OCI-LY7 (cell line): Measurements from ENCODE around the gene KCTD3. TPM values are rescaled to one million over a fixed set of nuclear protein-coding genes. Genes with fewer than 3 reads are reported as not detected.

Source experiments
- BruUV-seq: library from RNA; stranded (reverse); fragments of 400-500 nt; replicated peaks from 2 replicates; lab custom pipeline; 2021; lab: Mats Ljungman, UMichigan
- CTCF ChIA-PET: fragments of 300-600 bp; sonication (Branson Sonifier 250); formaldehyde crosslinking; loops from one replicate; lab custom pipeline; 2022; ENCODE audit warnings: antibody characterized with exemption; ENCODE audit not compliant: unreplicated experiment; lab: Charles Lee
- POLR2A ChIA-PET: fragments of 300-600 bp; sonication (Branson Sonifier 250); formaldehyde crosslinking; loops from one replicate; lab custom pipeline; 2022; ENCODE audit warnings: antibody characterized with exemption; lab: Charles Lee
- DNase-seq: peaks from one replicate; pipeline ENCODE4 v3.0.0-alpha.2; 2015; ENCODE audit warnings: low spot score
- H2AFZ ChIP-seq: fragments of 200-600 bp; sonication (generic), shearing (Covaris generic); 2 replicates; pipeline ENCODE4 v1.6.1; 2014; ENCODE audit warnings: mild to moderate bottlenecking, antibody characterized with exemption, low read length, moderate library complexity
- H3K27ac ChIP-seq: fragments of 200-600 bp; sonication (generic); 2 replicates; pipeline ENCODE4 v1.5.1; 2014; ENCODE audit warnings: mixed run types, low read depth, mild to moderate bottlenecking, moderate library complexity, low read length, inconsistent platforms; ENCODE audit not compliant: poor library complexity, severe bottlenecking
- H3K36me3 ChIP-seq: fragments of 200-600 bp; sonication (generic); 2 replicates; pipeline ENCODE4 v1.6.1; 2014; ENCODE audit warnings: mild to moderate bottlenecking, antibody characterized with exemption, low read length, moderate library complexity, mixed read lengths; ENCODE audit not compliant: insufficient read depth
- H3K4me1 ChIP-seq: fragments of 200-600 bp; sonication (generic); 2 replicates; pipeline ENCODE4 v1.5.1; 2014; ENCODE audit warnings: mild to moderate bottlenecking, low read length; ENCODE audit not compliant: insufficient read depth, poor library complexity, severe bottlenecking
- H3K4me2 ChIP-seq: fragments of 200-600 bp; sonication (generic); 2 replicates; pipeline ENCODE4 v1.6.1; 2014; ENCODE audit warnings: mild to moderate bottlenecking, low read length
- H3K4me3 ChIP-seq: fragments of 200-600 bp; sonication (generic); 2 replicates; pipeline ENCODE4 v1.5.1; 2014; ENCODE audit warnings: mild to moderate bottlenecking, low read depth, low read length; ENCODE audit not compliant: poor library complexity, severe bottlenecking
- H3K79me2 ChIP-seq: fragments of 200-600 bp; sonication (generic); 2 replicates; pipeline ENCODE4 v1.6.1; 2016; ENCODE audit warnings: low read depth, mild to moderate bottlenecking, low read length, moderate library complexity, mixed read lengths; ENCODE audit not compliant: insufficient read depth
- H3K9me2 ChIP-seq: fragments of 200-600 bp; sonication (generic); 2 replicates; pipeline ENCODE4 v1.6.1; 2016; ENCODE audit warnings: mild to moderate bottlenecking, low read length, mixed read lengths; ENCODE audit not compliant: insufficient read depth
- H3K9me3 ChIP-seq: fragments of 200-600 bp; sonication (generic); 2 replicates; pipeline ENCODE4 v1.6.1; 2014; ENCODE audit warnings: mild to moderate bottlenecking, mixed run types, low read length, mixed read lengths
- H4K20me1 ChIP-seq: fragments of 200-600 bp; sonication (generic); 2 replicates; pipeline ENCODE4 v1.6.1; 2014; ENCODE audit warnings: mild to moderate bottlenecking, antibody characterized with exemption, low read length, moderate library complexity, mixed read lengths; ENCODE audit not compliant: insufficient read depth
- CTCF ChIP-seq: fragments of 200-600 bp; sonication (generic); conservative IDR thresholded peaks from 2 replicates; pipeline ENCODE4 v1.5.1; 2014; ENCODE audit warnings: mild to moderate bottlenecking, antibody characterized with exemption, low read length, moderate library complexity, mixed read lengths
- EZH2phosphoT487 ChIP-seq: fragments of 200-600 bp; sonication (generic); IDR thresholded peaks from 2 replicates; pipeline ENCODE4 v1.6.1; 2018; ENCODE audit warnings: low read depth, borderline replicate concordance, mild to moderate bottlenecking, mixed run types, antibody characterized with exemption, low read length, moderate library complexity, mixed read lengths
- intact Hi-C: fragments of 100-400 bp; cut with micrococcal nuclease; formaldehyde crosslinking; loops from one replicate; pipeline ENCODE4 v1.10.0; 2022; ENCODE audit not compliant: unreplicated experiment
- total RNA-seq, 2 experiments: library from RNA; depleted of rRNA in 1 of 2; stranded (reverse); fragments of >200 nt in 1 of 2; shearing (Covaris generic) in 1 of 2; gene quantifications; 2 replicates each; pipeline ENCODE4 v1.2.3, GENCODE V29; 2014 to 2022

Gene KCTD3
- total RNA-seq, 2 experiments from 2014 or later = 0.13 to 3.4 TPM

GRCh38 chr1:215547011-215547410, 20.1 kb upstream of the KCTD3 start:
- POLR2A ChIA-PET = no interaction called here
- no peak for DNase-seq
- H3K9me3 ChIP-seq = no peaks in the 10 kb centered on the region
- H3K36me3 ChIP-seq = no peaks in the 10 kb centered on the region
- no peak for TF ChIP-seq EZH2phosphoT487
- TF ChIP-seq CTCF = no peak
- no peaks in the 10 kb centered on the region for H4K20me1 ChIP-seq
- no peaks in the 10 kb centered on the region for H3K79me2 ChIP-seq
- no peak overlapping the region for H3K27ac ChIP-seq
- no peak overlapping the region for H2AFZ ChIP-seq
- no peak overlapping the region for H3K4me2 ChIP-seq
- H3K4me1 ChIP-seq = no peaks in the 10 kb centered on the region
- BruUV-seq = no TSS peak
- H3K4me3 ChIP-seq = no peak overlapping the region
- CTCF ChIA-PET = no interaction called here
- H3K9me2 ChIP-seq = no peaks in the 10 kb centered on the region
- intact Hi-C loops = no loop called here

GRCh38 chr1:215551806-215552205, 15.3 kb upstream of the KCTD3 start:
- BruUV-seq = no TSS peak
- Histone ChIP-seq H3K9me2 (no peaks in the 10 kb centered on the region), H4K20me1 (no peaks in the 10 kb centered on the region), H3K9me3 (no peaks in the 10 kb centered on the region), H3K4me1 (no peaks in the 10 kb centered on the region), H3K79me2 (no peaks in the 10 kb centered on the region), H2AFZ (no peak overlapping the region), H3K27ac (no peak overlapping the region), H3K36me3 (no peaks in the 10 kb centered on the region), H3K4me2 (no peak overlapping the region), H3K4me3 (no peak overlapping the region)
- ChIA-PET POLR2A (no interaction called here), CTCF (no interaction called here)
- intact Hi-C loops = no loop called here
- TF ChIP-seq CTCF = no peak
- no peak for TF ChIP-seq EZH2phosphoT487
- no peak for DNase-seq

- TF ChIP-seq EZH2phosphoT487 = no peak
- no peak for TF ChIP-seq CTCF
- Histone ChIP-seq H4K20me1 (no peaks in the 10 kb centered on the region), H3K4me2 (no peak overlapping the region), H3K9me3 (no peaks in the 10 kb centered on the region), H2AFZ (no peak overlapping the region), H3K79me2 (no peaks in the 10 kb centered on the region), H3K36me3 (no peaks in the 10 kb centered on the region), H3K9me2 (no peaks in the 10 kb centered on the region), H3K27ac (no peak overlapping the region), H3K4me3 (no peak overlapping the region), H3K4me1 (no peaks in the 10 kb centered on the region)
- BruUV-seq = no TSS peak
- CTCF ChIA-PET = no interaction called here
- no peak for DNase-seq
- POLR2A ChIA-PET = interaction anchor here (0.7 kb wide), 1 partner anchor 1169 kb away, joined by 4 read pairs; no protein-coding TSS in a partner anchor
- intact Hi-C loops = no loop called here
Observed at GRCh38 chr1:215554865-215555264, 12.2 kb upstream of the KCTD3 start.
